Vagina (tissue), 2 donors: ENCODE data around the gene KIF24.

ENCODE experiments used
- CTCF ChIP-seq, 3 experiments: fragments of 450-650 bp in 2 of 3; fragments of 200-600 bp in 1 of 3; sonication (generic) in 1 of 3; IDR thresholded peaks; one replicate each; pipeline ENCODE4 v1.5.1; 2017 to 2019; ENCODE audit warnings: antibody characterized with exemption in 3 of 3, mild to moderate bottlenecking in 2 of 3, moderate library complexity in 2 of 3
- POLR2A ChIP-seq, 2 donors: fragments of 450-650 bp; IDR thresholded peaks; one replicate each; pipeline ENCODE4 v1.6.1; 2017; ENCODE audit warnings: antibody characterized with exemption in 2 of 2, mild to moderate bottlenecking in 2 of 2, moderate library complexity in 2 of 2

GRCh38 chr9:34318163-34318790 lies 10.8 kb downstream of the KIF24 start:
- TF ChIP-seq POLR2A (IDR thresholded peaks at IDR 0.05) (no peak), CTCF (IDR thresholded peaks at IDR 0.05) (no peak)
